DND-41 (cell line): ENCODE results near the gene APBB2.

Experiments used
- ATAC-seq: fragments of 200-7000 bp; cut with Tn5 transposase; 3 replicates; pipeline ENCODE4 v1.9.1; 2021; ENCODE audit warnings: low read depth; ENCODE audit not compliant: insufficient read depth
- DNase-seq: peaks from one replicate; pipeline ENCODE4 v3.0.0-alpha.2; 2020
- H2AFZ ChIP-seq: 2 replicates; pipeline ENCODE4 v1.6.0; 2012; ENCODE audit warnings: low read depth, low read length
- H3K27ac ChIP-seq: 2 replicates; pipeline ENCODE4 v1.5.1; 2012; ENCODE audit warnings: low read length, inconsistent platforms
- H3K27me3 ChIP-seq: fragments of 200-600 bp; sonication (generic); 2 replicates; pipeline ENCODE4 v1.6.0; 2012; ENCODE audit warnings: low read length, mild to moderate bottlenecking, inconsistent platforms; ENCODE audit not compliant: insufficient read depth, poor library complexity
- H3K36me3 ChIP-seq: 2 replicates; pipeline ENCODE4 v1.5.1; 2012; ENCODE audit warnings: low read length, inconsistent platforms; ENCODE audit not compliant: insufficient read depth
- H3K4me1 ChIP-seq: 2 replicates; pipeline ENCODE4 v1.5.1; 2012; ENCODE audit warnings: mild to moderate bottlenecking, low read length; ENCODE audit not compliant: insufficient read depth
- H3K4me2 ChIP-seq: 2 replicates; pipeline ENCODE4 v1.6.0; 2012; ENCODE audit warnings: mild to moderate bottlenecking, moderate library complexity, low read length, inconsistent platforms; ENCODE audit not compliant: insufficient read depth
- H3K4me3 ChIP-seq, 2 experiments: fragments of 200-600 bp in 1 of 2; shearing (Covaris generic) in 1 of 2; 2 replicates each; pipeline ENCODE4 v1.5.1; 2012 to 2016; ENCODE audit warnings: inconsistent platforms in 2 of 2, low read length in 2 of 2, mild to moderate bottlenecking in 2 of 2, low read depth in 1 of 2, moderate library complexity in 1 of 2
- H3K79me2 ChIP-seq: 2 replicates; pipeline ENCODE4 v1.6.0; 2012; ENCODE audit warnings: low read length, inconsistent platforms; ENCODE audit not compliant: insufficient read depth
- H3K9ac ChIP-seq: 2 replicates; pipeline ENCODE4 v1.6.0; 2012; ENCODE audit warnings: low read depth, mild to moderate bottlenecking, inconsistent platforms, low read length, moderate library complexity
- H3K9me3 ChIP-seq: 2 replicates; pipeline ENCODE4 v1.5.1; 2012; ENCODE audit warnings: low read length, moderate library complexity, mild to moderate bottlenecking, inconsistent platforms; ENCODE audit not compliant: insufficient read depth, severe bottlenecking
- H4K20me1 ChIP-seq: 2 replicates; pipeline ENCODE4 v1.6.0; 2012; ENCODE audit warnings: low read length; ENCODE audit not compliant: insufficient read depth
- CTCF ChIP-seq: IDR thresholded peaks from 2 replicates; pipeline ENCODE4 v1.5.1; 2012; ENCODE audit warnings: borderline replicate concordance, low read length, moderate library complexity, mild to moderate bottlenecking; ENCODE audit not compliant: poor library complexity, severe bottlenecking; ENCODE audit errors: extremely low read depth
- EZH2 ChIP-seq: IDR thresholded peaks from 3 replicates; pipeline ENCODE4 v1.6.1; 2012; ENCODE audit warnings: borderline replicate concordance, low read depth, mild to moderate bottlenecking, moderate library complexity, low read length, inconsistent platforms; ENCODE audit not compliant: severe bottlenecking

Gene APBB2

GRCh38 chr4:41070516-41071281 is 143.6 kb downstream of the APBB2 start:
- Histone ChIP-seq H2AFZ (no peak overlapping the region), H3K36me3 (no peaks in the 10 kb centered on the region), H3K27ac (no peak overlapping the region), H3K79me2 (no peaks in the 10 kb centered on the region), H3K4me1 (no peaks in the 10 kb centered on the region), H3K4me3 (no peak overlapping the region), H3K4me2 (no peak overlapping the region), H3K27me3 (no peaks in the 10 kb centered on the region), H3K9me3 (no peaks in the 10 kb centered on the region), H3K9ac (no peak overlapping the region), H4K20me1 (no peaks in the 10 kb centered on the region)
- no peak for TF ChIP-seq CTCF
- no peak for TF ChIP-seq EZH2
- ATAC-seq (no peak), DNase-seq (no peak)

GRCh38 chr4:41069838-41070237 is 144.5 kb downstream of the APBB2 start:
- H3K79me2 ChIP-seq: no peaks in the 10 kb centered on the region
- no peaks in the 10 kb centered on the region for H3K36me3 ChIP-seq
- no peaks in the 10 kb centered on the region for H3K9me3 ChIP-seq
- no peak overlapping the region for H2AFZ ChIP-seq
- no peak overlapping the region for H3K9ac ChIP-seq
- ATAC-seq (no peak), DNase-seq (no peak)
- H4K20me1 ChIP-seq: no peaks in the 10 kb centered on the region
- H3K4me2 ChIP-seq: no peak overlapping the region
- no peak for TF ChIP-seq EZH2
- H3K4me3 ChIP-seq: no peak overlapping the region
- no peaks in the 10 kb centered on the region for H3K27me3 ChIP-seq
- no peak overlapping the region for H3K27ac ChIP-seq
- H3K4me1 ChIP-seq: no peaks in the 10 kb centered on the region

GRCh38 chr4:41069257-41069656 is 145.1 kb downstream of the APBB2 start:
- no peak for TF ChIP-seq EZH2
- no peak for TF ChIP-seq CTCF
- Histone ChIP-seq H3K27me3 (no peaks in the 10 kb centered on the region), H3K4me3 (no peak overlapping the region), H3K27ac (no peak overlapping the region), H2AFZ (no peak overlapping the region), H3K4me2 (no peak overlapping the region), H4K20me1 (no peaks in the 10 kb centered on the region), H3K36me3 (no peaks in the 10 kb centered on the region), H3K9me3 (no peaks in the 10 kb centered on the region), H3K79me2 (no peaks in the 10 kb centered on the region), H3K9ac (no peak overlapping the region), H3K4me1 (no peaks in the 10 kb centered on the region)
- ATAC-seq: no peak
- DNase-seq: no peak

- H2AFZ ChIP-seq: no peak overlapping the region
- no peaks in the 10 kb centered on the region for H3K27me3 ChIP-seq
- H4K20me1 ChIP-seq: no peaks in the 10 kb centered on the region
- DNase-seq (no peak), ATAC-seq (no peak)
- H3K79me2 ChIP-seq: no peaks in the 10 kb centered on the region
- no peaks in the 10 kb centered on the region for H3K36me3 ChIP-seq
- H3K4me1 ChIP-seq: no peaks in the 10 kb centered on the region
- no peaks in the 10 kb centered on the region for H3K9me3 ChIP-seq
- TF ChIP-seq CTCF (no peak), EZH2 (no peak)
- H3K27ac ChIP-seq: no peak overlapping the region
- H3K9ac ChIP-seq: no peak overlapping the region
- H3K4me3 ChIP-seq: no peak overlapping the region
- no peak overlapping the region for H3K4me2 ChIP-seq
Observed at GRCh38 chr4:41067369-41067768, 147.0 kb downstream of the APBB2 start.
